Measurements from ENCODE around the gene TPT1.
A peak's percentile ranks its signal among the peaks of the same experiment; 100 is the strongest.

TPT1 gene

DNA sequence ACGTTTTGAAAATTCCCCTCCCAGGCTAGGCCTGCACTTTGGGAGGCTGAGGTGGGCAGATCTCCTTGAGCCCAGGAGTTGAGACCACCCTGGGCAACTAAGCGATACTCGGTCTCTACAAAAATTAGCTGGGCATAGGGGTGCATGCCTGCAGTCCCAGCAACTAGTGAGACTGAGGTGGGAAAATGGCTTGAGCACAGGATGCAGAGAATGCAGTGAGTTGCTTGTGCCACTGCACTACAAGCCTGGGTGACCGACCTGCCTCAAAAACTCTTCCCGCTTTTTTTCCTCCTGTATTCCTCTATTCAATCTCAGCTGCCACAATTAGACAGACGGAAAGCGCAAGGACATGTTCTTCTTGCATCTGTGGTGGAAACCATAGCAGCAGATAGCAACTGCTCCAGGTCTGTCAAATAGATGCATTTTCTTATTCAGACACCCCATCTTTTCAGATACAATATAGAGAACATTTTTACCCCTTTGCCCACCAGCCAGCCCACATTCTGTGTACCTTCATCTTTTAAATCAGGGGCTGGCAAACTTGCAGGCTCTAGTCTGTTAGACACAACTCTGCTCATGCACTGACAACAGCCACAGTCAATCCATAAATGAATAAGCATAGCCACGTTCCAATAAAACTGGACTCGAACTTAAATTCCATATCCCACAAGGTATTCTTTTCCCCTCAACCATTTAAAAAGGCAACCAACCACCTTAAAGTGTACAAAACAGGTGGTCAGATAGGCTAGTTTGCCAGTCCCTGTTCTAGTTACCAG lies 4.8 kb downstream of the TPT1 start:
- DNase-seq (ENCODE audit: insufficient read length, low spot score) (no peak), FAIRE-seq (no peak)

DNA sequence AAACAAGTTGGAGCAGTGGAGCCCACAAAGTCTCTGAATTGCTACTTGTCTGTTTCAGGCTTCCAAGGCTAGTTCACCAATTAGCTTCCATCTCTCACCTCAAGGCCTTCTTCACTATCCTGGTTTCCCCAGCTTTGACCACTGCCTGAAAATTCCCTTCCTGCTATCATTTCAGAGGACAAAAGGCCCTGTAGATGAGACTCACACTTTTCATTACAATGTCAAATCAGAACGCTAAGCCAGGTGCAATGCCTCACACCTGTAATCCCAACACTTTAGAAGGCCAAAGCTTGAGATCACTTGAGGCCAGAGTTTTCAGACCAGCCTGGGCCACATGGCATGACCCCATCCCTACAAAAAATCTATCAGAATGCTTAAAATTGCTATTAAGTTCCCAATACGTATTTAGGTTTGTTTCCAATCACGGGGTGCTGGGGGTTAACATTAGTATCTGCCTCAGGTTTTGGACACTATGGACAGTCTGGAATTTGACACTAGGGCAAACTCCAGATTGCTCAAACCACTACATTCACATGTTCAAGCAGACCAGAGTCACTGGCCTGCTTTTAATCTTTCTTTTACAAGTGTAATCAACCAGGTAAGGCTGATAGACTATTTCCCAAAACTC lies 5.5 kb downstream of the TPT1 start:
- no peak for FAIRE-seq
- DNase-seq (ENCODE audit: insufficient read length, low spot score) = no peak

DNA sequence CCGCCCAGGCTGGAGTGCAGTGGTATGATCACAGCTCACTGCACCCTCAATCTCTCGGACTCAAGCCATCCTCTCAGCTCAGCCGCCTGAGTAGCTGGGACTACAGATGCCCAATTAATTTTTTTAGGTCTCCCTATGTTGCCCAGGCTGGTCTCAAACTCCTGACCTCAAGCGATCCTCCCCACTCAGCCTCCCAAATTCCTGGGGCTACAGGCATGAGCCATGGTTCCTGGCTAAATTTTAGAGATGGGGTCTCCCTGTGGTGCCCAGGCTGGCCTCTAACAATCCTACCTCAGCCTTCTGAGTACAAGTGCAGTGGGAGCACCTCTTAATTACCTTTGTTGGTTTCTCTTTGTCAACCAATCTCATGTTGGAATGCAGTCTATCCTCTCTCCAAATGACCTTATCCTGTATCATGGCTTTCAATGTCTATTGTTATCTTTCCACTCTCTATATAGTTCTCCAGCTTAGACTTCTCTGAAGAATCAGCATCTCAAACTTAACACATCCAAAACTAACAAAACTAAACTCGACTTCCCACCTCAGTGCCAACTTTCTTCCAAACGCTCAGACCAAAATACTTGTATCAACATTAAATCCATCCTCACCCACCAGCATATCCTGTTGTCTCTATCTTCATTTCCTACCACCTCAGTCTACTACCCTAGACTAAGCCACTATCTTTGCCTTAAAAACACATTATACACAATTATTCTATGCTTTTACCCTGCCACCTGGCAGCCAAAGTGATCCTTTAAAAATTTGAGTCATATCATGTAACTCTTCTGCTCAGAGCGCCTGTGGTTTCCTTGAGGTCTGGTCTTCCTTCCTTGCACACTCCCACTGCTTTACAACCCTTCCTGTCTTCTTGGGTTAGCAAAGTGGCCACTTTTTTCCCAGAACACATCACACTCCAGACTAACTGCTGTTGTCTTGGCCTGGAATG lies 6.7 kb downstream of the TPT1 start:
- no peak for DNase-seq (ENCODE audit: insufficient read length, low spot score)

DNA sequence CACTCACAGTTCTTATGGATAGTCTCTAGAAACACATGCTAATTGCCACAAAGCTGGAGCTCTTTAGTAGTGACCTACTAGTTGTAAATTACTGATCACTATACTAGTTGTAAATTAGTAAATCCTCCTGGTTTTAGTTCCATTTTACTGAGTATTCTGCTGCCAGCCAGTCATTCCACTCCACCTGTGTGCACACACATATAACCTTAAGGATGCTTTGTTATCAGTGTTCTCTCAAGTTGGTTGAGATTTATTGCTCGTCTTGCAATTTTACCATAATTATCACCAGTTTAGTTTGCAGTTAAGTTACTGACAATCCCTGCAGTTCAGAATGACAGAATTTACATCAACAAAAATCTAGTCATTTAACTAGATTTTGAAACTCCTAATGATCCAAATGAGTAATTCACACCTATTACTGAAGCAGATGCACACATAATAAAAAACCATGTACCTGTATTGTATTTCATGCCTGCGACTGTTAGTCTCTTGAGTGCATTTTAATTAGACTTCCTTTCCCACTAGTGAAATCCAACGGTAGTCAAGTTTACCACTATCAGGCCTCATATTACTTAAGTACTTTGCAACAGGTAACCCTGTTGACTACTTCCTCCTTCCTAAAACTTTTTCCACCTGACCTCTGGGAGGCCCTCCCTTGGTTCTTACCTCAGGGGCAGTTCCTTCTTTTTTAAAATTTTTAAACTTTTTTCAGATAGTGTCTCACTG lies 7.6 kb downstream of the TPT1 start:
- FAIRE-seq (no peak), DNase-seq (ENCODE audit: insufficient read length, low spot score) (no peak)

More for the DNA sequence above, 6.7 kb downstream of the TPT1 start:
- no peak for FAIRE-seq

DNA sequence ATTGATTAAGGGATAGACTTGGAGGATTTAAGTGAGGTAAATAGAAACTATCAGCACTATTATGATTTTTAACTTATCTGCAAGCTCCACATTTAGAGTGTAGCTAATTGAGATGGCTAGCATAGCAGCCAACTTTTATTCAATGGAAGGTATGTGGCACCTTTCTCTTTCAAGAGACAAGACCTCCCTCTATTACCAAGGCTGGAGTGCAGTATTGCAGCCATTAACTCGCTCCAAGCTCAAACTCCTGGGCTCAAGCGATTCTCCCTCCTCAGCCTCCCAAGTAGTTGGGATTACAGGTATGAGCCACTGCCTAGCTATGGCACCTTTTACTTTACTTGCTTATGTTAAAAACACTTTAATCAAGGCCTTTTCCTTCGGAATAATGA lies 8.2 kb downstream of the TPT1 start:
- no peak for FAIRE-seq
- DNase-seq (ENCODE audit: insufficient read length, low spot score) = no peak

DNA sequence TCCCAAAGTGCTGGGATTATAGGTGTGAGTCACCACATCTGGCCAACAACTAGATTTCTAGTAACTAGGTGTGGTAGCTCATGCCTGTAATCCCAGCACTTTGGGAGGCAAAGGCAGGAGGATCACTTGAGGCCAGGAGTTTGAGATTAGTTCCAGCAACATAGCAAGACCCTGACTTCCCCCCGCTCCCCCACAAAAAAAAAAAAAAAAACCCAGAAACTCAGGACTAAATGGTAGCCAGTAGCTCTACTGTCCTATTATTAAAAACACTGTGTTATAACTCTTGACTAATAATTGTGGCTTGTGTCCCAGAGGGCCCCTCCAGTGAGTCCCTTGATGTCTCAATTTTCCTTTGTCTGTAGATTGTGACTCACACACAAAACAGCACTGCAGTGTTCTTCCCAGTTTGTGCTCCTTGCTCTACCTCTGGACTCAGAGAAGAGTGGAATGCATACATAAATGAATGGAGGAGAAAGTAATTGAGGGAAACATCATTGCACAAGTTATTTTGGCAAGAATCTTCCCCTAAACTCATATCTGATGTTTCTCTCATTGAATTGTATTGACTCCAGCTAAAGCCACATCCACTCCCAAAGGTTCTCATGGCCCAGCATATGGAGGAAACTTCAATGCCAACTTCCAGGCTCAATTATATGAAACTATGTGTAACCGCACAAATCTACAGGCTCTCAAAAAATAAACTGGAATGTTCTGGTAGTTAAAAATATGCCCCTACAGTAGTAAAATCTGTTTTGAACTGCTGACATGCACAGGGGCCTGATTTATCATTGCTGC lies 8.8 kb downstream of the TPT1 start:
- FAIRE-seq = no peak
- no peak for DNase-seq (ENCODE audit: insufficient read length, low spot score)

DNA sequence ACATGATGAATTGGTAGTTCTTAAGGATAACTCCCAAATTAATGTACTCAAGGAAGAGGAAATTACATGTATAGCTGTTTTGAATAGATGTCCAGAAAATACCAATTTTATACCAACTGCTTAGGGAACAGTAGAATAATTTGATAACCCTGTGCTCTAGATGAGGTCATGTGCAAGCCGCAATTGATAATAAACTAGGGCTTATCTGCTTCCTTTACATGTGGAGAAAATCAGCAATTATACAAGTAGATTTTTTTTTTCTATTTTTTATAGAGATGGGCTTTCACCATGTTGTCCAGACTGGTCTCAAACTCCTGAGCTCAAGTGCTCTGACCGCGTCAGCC lies 9.3 kb downstream of the TPT1 start:
- FAIRE-seq = no peak
- no peak for DNase-seq (ENCODE audit: insufficient read length, low spot score)

DNA sequence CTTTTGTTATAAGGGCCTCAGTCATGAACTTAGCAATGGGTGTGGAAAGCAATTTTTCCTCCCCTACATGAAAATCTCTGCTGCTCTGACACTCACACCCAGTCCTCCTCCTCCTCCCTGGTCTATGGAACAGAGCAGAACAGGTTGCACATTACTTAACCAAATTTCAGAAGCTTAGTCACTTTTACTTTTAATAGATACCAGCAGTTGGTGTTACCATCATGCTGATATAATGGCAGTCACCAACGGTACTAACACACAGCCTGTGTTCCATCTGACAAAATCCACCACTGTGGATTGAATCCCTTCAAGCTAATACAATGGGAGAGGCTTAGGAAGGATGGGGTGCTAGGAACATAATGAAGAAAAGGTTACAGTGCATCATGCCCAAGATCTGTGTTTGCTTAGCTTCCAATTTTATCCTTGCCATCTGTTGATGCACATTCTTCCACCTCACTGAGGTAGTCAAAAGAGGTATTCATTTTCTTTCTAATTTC lies 9.8 kb downstream of the TPT1 start:
- FAIRE-seq = no peak

DNA sequence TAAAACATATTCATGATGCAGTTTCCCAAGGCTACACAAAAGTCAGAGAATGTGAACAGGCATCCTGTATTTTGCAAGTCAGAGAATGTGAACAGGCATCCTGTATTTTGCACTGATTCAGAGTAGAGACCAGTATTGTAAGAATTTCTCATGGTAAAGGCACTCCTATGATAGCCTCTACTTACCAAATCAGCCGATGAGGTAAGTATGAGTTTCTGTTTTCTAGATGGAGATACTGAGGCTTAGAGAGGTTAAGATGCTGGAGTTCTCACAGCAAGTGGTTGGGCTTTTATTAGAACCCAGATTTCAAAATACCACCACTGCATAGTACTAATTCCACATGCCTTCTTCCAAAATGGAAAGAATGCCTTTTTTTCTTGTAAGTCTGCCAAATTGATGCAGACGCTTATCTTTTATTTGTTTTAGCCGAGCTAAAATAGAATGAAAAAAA lies 12.3 kb downstream of the TPT1 start:
- no peak for FAIRE-seq
- no peak for DNase-seq (ENCODE audit: insufficient read length, low spot score)

More for the DNA sequence above, 9.8 kb downstream of the TPT1 start:
- DNase-seq (ENCODE audit: insufficient read length, low spot score) = no peak

DNA sequence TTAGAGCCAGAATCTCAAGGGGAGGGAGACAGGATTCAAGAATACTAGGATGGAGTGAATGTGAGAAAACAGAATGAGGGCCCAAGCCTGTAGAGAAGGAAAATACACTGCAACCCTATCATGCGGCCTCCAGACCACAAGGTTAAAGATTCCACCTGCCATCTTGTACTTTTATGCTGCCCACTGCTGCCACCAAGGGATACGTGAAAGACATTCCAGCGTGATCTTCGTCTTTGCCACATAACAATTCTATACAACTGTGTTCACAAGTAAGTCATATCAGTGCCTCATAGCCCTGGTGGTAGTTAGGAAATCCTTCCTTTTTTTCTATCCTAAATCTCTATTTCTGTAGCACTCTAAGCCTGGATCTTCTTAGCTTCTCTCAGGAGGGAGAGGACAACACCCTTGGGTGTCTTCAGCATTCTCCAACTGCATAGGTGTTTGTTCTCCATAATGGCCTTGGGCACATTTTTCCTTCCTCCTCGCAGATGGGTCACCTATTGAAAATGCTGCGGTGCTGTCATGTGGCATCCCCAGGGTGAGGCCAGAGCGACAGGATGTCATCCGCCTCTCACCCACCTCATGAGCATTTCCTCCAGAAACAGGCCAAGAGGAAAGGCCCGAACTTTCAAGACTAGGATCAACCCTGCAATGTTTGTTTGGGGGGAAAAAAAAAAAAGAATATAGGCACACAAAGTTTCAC lies 13.6 kb downstream of the TPT1 start:
- no peak for DNase-seq (ENCODE audit: insufficient read length, low spot score)
- no peak for FAIRE-seq

DNA sequence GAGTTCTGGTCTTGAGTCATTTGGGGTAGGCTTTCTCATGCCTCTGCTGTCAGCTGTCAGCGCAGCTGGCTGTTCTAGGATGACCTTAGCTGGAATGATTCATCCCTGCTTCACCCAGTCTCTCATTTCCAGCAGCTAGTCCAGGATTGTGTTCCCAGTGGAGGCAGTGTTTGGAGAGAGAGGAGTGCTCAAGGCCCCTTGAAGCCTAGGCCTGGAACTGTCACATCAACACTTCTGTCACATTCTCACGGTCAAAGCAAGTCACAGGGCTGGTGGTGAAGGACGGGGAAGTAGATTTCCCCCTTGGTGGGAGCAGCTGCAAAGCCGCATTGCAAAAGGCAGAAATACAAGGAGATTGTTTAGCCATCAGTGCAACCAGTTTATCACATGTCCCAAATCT lies 15.2 kb downstream of the TPT1 start:
- FAIRE-seq = no peak
- peak; percentile 57 for DNase-seq (ENCODE audit: insufficient read length, low spot score)

DNA sequence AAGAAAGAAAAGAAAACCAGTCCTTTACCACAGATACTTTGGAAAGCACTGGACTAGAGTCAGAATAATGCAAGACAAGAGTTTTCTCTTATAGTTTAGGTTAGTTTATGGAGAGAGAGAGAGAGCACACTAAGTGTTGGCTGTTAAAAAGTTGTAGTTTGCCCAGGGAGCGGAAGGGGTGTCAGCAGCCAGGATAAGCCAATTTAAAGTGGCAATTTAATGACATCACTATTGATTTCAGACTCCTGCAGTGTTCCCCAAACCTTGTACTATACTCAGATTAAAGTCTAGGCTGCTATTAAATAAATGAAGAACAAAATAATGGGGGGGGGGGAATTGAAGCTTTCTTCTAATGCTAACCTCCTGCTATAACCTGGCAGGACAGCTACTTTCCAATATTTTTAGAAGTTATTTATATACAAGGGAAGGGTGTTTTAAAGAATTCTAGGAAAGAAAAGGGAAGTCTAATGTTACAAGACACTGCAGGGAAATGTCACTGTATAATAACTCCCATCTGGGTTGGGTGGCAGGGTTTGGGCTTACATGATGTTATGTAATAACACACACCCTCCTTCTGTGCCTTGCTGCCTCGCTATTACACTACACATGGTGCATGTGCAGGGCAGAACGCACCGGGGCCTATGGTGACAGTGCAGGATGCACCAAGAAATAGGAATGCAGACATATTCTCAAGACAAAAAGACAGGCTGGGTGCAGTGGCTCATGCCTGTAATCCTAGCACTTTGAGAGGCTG lies 19.9 kb downstream of the TPT1 start:
- DNase-seq (ENCODE audit: insufficient read length, low spot score) = no peak
- FAIRE-seq = no peak

DNA sequence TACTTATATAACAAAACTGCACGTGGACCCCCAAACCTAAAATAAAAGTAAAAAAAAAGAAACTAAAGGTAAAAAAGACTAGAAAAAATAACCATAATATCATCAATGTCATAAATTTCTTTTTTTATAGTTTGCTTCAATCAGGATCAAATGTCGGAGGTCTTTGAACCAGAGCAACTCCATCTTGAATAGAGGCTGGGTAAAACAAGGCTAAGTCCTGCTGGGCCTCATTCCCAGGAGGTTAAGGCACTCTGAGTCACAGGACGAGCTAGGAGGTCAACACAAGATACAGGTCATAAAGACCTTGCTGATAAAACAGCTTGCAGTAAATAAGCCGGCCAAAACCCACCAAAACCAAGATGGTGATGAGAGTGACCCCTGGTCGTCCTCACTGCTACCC lies 24.0 kb downstream of the TPT1 start:
- no peak for FAIRE-seq
- DNase-seq (ENCODE audit: insufficient read length, low spot score) = no peak

DNA sequence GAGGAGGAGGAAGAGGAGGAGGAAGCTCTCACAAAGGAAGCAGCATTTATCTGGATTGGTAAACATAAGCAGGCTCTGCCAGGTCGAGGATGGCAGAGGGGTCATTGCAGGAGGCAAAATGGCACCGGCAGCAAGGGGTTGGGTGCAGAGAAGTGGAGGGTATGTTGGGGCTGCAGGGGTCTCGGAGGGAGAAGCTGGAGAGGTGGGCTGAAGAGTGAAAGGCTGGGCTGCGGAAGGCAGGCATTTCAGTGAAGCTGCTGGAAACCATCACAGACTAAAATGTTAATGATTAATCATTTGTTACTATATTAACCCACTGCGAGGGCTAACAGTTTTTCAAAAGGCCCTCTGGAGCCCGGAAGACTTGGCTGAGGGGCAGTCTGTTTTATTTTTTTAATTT lies 24.6 kb downstream of the TPT1 start:
- no peak for DNase-seq (ENCODE audit: insufficient read length, low spot score)
- no peak for FAIRE-seq

DNA sequence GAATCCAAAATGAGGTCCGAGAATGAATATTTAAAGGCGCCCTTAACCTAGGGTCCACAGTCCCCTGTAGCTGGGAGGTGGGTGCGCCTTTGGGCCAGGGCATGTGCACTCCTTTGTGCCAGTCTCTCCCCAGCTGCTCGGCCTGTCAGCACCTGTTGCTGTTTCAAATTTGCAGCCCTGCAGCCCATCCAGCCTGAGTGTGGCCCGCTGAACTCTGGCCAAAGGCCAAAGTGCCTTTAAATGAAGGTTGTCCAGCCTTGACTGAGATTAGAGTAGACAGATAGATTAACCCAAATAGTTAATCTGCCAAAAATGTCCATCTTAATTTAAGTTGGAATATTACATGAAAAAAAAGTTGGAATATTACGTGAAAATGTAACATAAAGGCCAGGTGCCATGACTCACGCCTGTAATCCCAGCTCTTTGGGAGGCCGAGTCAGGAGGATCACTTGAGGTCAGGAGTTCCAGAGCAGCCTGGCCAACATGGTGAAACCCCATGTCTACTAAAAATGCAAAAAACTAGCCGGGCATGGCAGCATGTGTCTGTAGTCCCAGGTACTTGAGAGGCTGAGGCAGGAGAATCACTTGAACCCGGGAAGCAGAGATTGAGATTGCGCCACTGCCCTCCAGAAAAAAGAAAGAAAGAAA lies 25.3 kb downstream of the TPT1 start:
- DNase-seq (ENCODE audit: insufficient read length, low spot score) = no peak
- no peak for FAIRE-seq

DNA sequence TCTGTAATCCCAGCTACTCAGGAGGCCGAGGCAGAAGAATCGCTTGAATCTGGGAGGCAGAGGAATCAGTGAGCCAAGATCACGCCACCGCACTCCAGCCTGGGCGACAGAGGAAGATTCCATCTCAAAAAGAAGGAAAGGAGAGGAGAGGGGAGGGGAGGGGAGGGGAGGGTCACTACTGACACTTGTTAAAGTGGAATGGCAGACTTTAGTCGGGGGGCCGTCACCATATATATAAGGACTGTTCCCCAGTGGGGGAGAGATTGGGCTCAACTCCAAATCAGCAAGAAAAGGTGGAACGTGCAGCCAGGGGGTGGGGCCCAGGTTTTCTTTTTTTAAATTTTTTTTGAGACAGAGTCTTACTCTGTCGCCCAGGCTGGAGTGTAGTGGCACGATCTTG lies 26.2 kb downstream of the TPT1 start:
- FAIRE-seq (no peak), DNase-seq (ENCODE audit: insufficient read length, low spot score) (no peak)

DNA sequence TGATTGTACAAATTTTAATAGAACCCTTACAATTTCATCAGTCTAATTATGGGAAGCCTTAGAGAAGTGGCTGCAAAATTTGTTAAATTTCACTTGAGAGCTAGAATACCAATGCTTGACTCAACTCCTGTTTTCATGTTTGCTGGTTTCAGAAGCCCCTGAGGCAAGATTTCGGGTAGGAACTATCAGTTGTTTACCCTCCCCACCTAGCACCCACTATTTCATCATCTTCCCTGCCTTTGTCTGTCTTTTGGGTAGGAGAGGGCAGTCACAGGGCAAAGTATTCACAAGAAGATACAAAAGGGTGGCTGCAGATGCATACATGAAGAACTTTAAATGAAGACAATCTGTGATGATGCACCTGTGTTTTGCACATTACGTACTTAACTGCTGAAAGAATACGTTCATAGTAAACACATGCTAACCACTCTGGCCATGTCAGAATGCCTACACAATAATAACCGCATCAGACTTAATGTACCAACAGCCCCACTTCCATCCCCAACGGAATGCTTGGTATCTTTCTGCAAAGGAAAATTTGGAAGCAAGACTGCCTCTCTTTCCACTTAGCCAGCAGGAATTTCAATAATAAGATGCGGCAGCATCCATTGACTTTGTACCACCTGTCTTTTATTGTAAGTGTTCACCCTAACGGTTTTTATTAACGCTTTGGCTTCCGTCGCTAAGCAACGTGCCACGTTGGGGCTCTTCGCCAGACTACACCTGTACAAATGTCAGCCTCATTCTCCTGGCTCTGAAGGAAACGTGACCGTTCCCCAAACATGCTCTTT lies 30.4 kb downstream of the TPT1 start:
- FAIRE-seq = no peak

More for the DNA sequence above, 30.4 kb downstream of the TPT1 start:
- no peak for DNase-seq (ENCODE audit: insufficient read length, low spot score)

Measured in HTR-8/SVneo (cell line).